Upper lobe of left lung (tissue), 4 donors: ENCODE data around the gene CTTN.

Experiments used
- CTCF ChIP-seq, 6 experiments: fragments of 450-650 bp in 4 of 6; fragments of 200-600 bp in 2 of 6; sonication (generic) in 2 of 6; IDR thresholded peaks; one replicate each; pipeline ENCODE4 v1.5.1; 2016 to 2019; ENCODE audit warnings: antibody characterized with exemption in 6 of 6
- POLR2A ChIP-seq, 4 donors: fragments of 450-650 bp; IDR thresholded peaks; one replicate each; pipeline ENCODE4 v1.5.1; 2016 to 2017; ENCODE audit warnings: antibody characterized with exemption in 4 of 4, mild to moderate bottlenecking in 2 of 4
- POLR2AphosphoS5 ChIP-seq, 2 donors: sonication (generic); formaldehyde crosslinking; IDR thresholded peaks; one replicate each; pipeline ENCODE4 v1.5.1; 2017; ENCODE audit warnings: antibody characterized with exemption in 2 of 2

- TF ChIP-seq CTCF (IDR thresholded peaks at IDR 0.05): no peak
- TF ChIP-seq POLR2A (IDR thresholded peaks at IDR 0.05): no peak
- no peak for TF ChIP-seq POLR2AphosphoS5 (IDR thresholded peaks at IDR 0.05)
These were observed 64.6 kb downstream of the CTTN start for GRCh38 chr11:70462818-70463477.
